ENCODE data around the gene PTGES3L. TPM values are rescaled to one million over a fixed set of nuclear protein-coding genes. Genes with fewer than 3 reads are reported as not detected.
A peak's percentile ranks its signal among the peaks of the same experiment; 100 is the strongest.

Gene PTGES3L
- total and polyA plus RNA-seq, 2 of the 13 experiments (the other 11 are each of a cell fraction or from before 2014, with no cell fraction given) = 1.2 to 2.9 TPM

DNA sequence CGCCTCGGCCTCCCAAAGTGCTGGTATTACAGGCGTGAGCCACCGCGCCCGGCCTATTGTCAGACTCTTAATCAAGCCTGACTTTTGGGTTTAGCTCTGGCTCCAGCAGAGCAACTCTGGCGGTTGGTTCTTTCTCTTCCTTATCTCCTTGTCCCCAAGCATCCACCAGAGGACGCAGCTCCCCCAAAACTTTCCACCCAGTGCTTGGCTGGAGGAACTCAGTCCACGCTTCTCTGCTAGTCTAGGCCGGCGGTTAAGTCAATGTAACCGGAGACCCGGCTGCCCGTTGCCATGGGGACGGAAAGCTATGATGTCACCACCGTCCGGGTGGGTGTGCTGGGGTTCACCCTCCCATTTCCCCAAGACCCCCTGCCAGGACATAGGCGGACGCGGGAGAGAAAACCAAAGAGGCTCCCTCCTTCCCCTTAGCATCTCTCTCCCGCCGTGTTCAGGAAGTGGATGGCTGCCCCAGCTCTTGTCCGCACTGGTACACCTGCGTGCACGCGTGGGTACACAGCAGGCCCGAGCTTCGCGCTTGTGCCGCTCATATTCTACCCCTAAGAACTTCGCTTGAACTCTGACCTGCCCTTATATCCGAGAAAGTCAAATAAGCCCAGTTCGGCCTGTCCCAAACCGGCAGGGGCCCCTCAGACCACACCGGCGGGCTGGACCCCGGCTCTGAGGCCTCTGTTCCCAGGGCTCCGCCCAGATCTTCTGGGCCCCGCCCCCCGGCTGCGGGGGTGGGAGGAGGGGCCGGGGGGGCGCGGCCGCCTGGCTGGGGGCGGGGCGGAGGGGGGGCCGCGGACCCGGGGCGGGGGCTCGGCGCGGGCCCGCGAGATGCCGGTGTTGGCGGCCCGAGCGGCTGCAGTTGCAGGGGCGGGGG, 44.8 kb upstream of the PTGES3L start, which contains the start of gene RND2 (continued):
- TF ChIP-seq, protein P1, sequence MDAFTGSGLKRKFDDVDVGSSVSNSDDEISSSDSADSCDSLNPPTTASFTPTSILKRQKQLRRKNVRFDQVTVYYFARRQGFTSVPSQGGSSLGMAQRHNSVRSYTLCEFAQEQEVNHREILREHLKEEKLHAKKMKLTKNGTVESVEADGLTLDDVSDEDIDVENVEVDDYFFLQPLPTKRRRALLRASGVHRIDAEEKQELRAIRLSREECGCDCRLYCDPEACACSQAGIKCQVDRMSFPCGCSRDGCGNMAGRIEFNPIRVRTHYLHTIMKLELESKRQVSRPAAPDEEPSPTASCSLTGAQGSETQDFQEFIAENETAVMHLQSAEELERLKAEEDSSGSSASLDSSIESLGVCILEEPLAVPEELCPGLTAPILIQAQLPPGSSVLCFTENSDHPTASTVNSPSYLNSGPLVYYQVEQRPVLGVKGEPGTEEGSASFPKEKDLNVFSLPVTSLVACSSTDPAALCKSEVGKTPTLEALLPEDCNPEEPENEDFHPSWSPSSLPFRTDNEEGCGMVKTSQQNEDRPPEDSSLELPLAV (CRISPR knock-in tag; conservative IDR thresholded peaks at IDR 0.05; ENCODE audit: low read depth) = no peak
- TF ChIP-seq ZNF232 (CRISPR knock-in tag; IDR thresholded peaks at IDR 0.05; ENCODE audit: borderline replicate concordance) (no peak), KLF16 (CRISPR knock-in tag; IDR thresholded peaks at IDR 0.05) (peak in 1 of 2 experiments; percentile 60; a peak in 1 of 4 replicates), ZNF75D (CRISPR knock-in tag; IDR thresholded peaks at IDR 0.05; ENCODE audit: borderline replicate concordance) (no peak), ZNF850 (CRISPR knock-in tag; conservative IDR thresholded peaks at IDR 0.05) (no peak), ZFP36L2 (CRISPR knock-in tag; IDR thresholded peaks at IDR 0.05) (no peak), ONECUT2 (CRISPR knock-in tag; IDR thresholded peaks at IDR 0.05) (no peak), MTF1 (CRISPR knock-in tag; IDR thresholded peaks at IDR 0.05) (no peak), KMT2A (CRISPR knock-in tag; IDR thresholded peaks at IDR 0.05) (peak; percentile 70), ZNF879 (CRISPR knock-in tag; IDR thresholded peaks at IDR 0.05) (0 out of 2 replicates have a peak, but pooled peaks have one; percentile 31), NFYB (CRISPR knock-in tag; IDR thresholded peaks at IDR 0.05) (no peak), MTA1 (CRISPR knock-in tag; IDR thresholded peaks at IDR 0.05; ENCODE audit: borderline replicate concordance) (0 out of 2 replicates have a peak, but pooled peaks have one; percentile 49), MAZ (IDR thresholded peaks at IDR 0.05; ENCODE audit: borderline replicate concordance, low read depth, low read length) (no peak), MAZ (CRISPR knock-in tag; IDR thresholded peaks at IDR 0.05; ENCODE audit: low read depth) (peak; percentile 52; the same call in 1 of the 2 replicates), NR2F1 (CRISPR knock-in tag; IDR thresholded peaks at IDR 0.05) (no peak), DPF2 (CRISPR knock-in tag; IDR thresholded peaks at IDR 0.05; ENCODE audit: borderline replicate concordance, low read depth) (no peak)
- TF ChIP-seq, protein P2, sequence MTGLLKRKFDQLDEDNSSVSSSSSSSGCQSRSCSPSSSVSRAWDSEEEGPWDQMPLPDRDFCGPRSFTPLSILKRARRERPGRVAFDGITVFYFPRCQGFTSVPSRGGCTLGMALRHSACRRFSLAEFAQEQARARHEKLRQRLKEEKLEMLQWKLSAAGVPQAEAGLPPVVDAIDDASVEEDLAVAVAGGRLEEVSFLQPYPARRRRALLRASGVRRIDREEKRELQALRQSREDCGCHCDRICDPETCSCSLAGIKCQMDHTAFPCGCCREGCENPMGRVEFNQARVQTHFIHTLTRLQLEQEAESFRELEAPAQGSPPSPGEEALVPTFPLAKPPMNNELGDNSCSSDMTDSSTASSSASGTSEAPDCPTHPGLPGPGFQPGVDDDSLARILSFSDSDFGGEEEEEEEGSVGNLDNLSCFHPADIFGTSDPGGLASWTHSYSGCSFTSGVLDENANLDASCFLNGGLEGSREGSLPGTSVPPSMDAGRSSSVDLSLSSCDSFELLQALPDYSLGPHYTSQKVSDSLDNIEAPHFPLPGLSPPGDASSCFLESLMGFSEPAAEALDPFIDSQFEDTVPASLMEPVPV (CRISPR knock-in tag; IDR thresholded peaks at IDR 0.05) = no peak
- TF ChIP-seq, protein P3, sequence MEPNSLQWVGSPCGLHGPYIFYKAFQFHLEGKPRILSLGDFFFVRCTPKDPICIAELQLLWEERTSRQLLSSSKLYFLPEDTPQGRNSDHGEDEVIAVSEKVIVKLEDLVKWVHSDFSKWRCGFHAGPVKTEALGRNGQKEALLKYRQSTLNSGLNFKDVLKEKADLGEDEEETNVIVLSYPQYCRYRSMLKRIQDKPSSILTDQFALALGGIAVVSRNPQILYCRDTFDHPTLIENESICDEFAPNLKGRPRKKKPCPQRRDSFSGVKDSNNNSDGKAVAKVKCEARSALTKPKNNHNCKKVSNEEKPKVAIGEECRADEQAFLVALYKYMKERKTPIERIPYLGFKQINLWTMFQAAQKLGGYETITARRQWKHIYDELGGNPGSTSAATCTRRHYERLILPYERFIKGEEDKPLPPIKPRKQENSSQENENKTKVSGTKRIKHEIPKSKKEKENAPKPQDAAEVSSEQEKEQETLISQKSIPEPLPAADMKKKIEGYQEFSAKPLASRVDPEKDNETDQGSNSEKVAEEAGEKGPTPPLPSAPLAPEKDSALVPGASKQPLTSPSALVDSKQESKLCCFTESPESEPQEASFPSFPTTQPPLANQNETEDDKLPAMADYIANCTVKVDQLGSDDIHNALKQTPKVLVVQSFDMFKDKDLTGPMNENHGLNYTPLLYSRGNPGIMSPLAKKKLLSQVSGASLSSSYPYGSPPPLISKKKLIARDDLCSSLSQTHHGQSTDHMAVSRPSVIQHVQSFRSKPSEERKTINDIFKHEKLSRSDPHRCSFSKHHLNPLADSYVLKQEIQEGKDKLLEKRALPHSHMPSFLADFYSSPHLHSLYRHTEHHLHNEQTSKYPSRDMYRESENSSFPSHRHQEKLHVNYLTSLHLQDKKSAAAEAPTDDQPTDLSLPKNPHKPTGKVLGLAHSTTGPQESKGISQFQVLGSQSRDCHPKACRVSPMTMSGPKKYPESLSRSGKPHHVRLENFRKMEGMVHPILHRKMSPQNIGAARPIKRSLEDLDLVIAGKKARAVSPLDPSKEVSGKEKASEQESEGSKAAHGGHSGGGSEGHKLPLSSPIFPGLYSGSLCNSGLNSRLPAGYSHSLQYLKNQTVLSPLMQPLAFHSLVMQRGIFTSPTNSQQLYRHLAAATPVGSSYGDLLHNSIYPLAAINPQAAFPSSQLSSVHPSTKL (CRISPR knock-in tag; IDR thresholded peaks at IDR 0.05) = peak; percentile 54; the same call in 1 of the 2 replicates
- TF ChIP-seq, protein P4, sequence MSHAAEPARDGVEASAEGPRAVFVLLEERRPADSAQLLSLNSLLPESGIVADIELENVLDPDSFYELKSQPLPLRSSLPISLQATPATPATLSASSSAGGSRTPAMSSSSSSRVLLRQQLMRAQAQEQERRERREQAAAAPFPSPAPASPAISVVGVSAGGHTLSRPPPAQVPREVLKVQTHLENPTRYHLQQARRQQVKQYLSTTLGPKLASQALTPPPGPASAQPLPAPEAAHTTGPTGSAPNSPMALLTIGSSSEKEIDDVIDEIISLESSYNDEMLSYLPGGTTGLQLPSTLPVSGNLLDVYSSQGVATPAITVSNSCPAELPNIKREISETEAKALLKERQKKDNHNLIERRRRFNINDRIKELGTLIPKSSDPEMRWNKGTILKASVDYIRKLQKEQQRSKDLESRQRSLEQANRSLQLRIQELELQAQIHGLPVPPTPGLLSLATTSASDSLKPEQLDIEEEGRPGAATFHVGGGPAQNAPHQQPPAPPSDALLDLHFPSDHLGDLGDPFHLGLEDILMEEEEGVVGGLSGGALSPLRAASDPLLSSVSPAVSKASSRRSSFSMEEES (CRISPR knock-in tag; IDR thresholded peaks at IDR 0.05) = no peak

Data from HepG2 (cell line).